GM19463 (cell line): ENCODE data around the gene RNU1-2.
"Not testable (repeated sequence)": the region's sequence is repeated elsewhere in the genome, so short reads cannot be mapped to it uniquely, and the experiment has no call there.

Experiments
- ATAC-seq: cut with Tn5 transposase; IDR thresholded peaks from one replicate; pipeline ENCODE4 v1.9.1; 2021; ENCODE audit warnings: mild to moderate bottlenecking, moderate library complexity; ENCODE audit not compliant: unreplicated experiment

RNU1-2 gene

DNA sequence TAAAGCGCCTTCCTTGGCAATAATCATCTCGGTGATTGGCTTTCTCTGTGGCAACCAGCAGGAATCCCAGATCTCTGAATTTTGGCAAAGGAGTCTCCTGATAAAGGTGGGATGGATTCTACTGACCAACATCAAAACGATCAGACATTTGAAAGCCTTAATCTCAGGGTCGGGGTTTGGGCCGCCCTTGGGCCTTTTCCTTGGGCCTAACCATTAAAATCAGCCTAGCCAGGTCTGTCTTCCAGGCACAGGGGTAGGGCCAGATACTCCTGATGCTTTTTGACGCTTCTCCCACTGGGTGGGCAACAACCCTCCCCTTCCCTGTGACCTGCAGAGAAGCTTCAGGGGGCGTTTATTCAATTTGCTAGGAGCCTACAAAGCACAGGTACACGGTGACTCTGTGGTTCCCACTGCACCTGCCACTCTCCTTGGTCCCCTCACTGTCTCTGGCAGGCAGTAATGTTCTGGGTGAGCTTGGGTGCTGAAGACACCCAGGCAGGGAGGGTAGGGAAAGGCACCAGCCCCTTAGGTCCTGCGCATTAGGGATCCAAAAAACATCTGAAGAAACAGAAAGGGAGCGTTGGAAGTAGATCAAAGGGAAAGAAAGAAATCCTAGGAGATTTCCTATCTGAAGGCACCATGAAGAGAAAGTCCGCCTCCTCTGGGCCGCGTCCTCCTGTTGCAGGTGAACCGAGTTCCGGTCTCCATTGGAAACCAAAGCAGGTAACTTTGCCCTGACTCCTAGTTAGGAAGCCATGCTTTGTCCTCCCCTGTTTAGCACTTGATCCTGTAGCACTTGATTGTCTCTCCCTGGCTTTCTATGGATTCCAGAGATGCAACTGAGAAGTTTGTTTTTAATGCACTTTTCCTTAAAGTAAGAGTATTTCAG, 12.3 kb downstream of the RNU1-2 start:
- ATAC-seq: no peak

DNA sequence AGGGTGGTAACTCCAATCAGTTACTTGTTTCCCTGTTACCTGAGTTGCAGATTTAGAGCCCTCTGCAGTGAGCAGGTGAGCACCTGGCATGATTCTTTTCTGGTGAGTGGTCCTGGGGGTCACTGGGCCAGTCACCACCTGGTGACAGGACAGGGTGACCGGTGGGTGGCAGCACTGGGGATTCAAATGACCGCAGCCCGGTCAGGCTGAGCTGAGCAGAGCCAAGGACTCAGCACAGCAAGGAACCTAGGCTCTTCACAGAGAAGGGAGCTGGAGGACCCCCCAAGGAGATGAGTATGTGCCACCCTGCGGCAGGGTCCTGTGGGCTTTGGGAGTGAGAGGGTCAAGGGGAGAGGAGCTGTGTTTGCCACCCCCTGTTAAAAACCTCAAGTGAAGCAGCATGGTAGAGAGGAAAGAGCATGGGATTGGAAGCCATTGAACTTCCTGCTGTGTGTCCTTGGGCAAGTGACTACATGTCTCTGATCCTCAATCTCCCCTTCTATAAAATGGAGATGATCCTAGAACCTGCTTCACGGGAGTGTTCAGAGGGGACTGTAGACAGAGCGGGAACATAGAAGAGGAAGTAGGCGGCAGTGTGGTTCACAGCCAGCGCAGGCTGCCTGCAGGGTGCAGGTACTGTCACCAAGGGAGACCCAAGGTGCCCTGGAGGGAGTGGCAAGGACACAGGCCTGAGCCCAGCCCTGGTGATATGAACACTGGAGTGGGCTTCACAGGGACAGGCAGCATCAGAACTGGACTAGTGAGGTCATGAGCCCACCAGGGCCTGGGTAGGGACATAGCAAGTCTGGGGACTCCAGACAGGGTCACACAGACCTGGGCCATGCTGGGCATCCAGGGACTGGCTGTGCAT, 16.3 kb downstream of the RNU1-2 start:
- not testable (repeated sequence) for ATAC-seq

DNA sequence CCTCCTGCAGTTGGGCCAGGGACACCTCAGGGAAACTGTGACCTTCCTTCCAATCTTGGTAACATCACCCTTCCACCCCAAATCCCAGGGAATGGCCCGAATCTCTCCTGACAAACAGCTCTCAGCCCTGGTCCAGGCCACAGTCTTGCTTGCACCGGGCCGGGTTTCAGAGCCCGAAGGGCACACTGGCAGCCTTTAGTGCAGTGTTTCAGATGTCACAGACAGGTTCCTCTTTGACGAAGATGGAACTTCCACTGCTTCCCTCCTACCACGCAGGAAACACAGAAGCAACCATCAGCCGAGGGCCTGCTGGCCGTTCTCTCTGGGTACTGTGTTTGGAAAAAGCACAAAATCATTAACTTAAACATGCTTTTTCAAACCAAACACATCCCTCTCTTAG, 17.0 kb downstream of the RNU1-2 start:
- ATAC-seq: not testable (repeated sequence)

DNA sequence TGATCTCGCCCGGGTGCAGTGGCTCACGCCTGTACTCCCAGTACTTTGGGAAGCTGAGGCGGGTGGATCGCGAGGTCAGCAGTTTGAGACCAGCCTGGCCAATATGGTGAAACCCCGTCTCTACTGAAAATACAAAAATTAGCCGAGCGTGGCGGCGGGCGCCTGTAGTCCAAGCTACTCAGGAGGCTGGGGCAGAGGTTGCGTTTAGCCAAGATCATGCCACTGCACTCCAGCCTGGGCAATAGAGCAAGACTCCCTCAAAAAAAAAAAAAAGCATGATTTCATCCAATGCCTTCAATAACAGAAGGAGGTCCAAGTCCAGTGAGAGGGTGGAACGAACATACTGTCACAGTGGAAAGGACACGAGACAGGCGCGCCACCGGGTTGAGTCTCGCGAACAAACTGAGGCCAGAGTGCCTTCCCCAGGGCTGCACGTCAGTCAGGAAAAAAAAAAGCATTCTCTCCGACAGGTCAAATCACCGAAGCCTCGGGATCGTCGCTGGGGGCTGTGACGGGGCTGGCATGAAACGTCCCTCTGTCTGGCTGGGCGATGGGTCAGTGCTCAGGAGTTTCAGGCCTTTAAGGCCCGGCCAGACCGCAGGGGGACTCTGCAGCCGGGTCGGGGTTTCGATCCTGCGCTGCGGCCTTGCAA, 17.5 kb downstream of the RNU1-2 start:
- no peak for ATAC-seq

GRCh38 chr1:16913833-16914662, 18.3 kb downstream of the RNU1-2 start:
- peak; percentile 95 for ATAC-seq

GRCh38 chr1:16914928-16915626, 19.3 kb downstream of the RNU1-2 start:
- not testable (repeated sequence) for ATAC-seq

DNA sequence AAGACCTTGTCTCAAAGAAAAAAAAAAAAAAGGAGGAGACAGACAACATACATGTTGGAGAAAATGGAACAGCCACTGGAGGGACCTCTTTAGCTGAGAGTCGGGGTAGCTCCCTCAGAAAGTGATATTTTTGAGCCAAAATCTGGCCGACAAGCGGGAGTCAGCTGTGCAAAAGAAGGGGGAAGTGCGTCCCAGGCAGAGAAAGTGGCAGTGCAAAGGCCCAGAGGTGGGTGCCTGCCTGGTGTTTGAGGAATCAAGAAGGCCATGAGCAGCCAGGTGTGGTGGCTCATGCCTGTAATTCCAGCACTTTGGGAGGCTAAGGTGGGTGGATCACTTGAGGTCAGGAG, 19.8 kb downstream of the RNU1-2 start:
- ATAC-seq: no peak

GRCh38 chr1:16916036-16916880, 20.5 kb downstream of the RNU1-2 start:
- ATAC-seq: not testable (repeated sequence)

DNA sequence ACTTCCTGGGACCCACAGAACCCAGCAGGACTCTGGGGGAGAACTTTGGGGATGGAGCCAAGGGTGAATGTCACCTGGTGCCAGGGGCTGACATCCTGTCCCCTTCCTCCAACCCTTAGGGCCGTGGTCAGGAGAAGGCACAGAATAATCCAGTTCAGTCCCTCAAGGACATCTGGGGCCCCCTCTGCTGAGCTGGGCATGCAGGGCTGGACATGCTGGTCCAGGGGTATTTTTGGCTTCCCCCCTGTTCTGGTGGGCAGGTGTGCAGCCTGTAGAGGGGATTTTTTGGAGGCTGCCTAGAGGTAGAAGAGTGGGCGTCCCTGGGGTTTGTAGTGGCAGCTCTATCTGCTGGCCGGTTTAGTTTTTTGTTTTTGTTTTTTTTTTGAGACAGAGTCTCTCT, 22.6 kb downstream of the RNU1-2 start:
- no peak for ATAC-seq

DNA sequence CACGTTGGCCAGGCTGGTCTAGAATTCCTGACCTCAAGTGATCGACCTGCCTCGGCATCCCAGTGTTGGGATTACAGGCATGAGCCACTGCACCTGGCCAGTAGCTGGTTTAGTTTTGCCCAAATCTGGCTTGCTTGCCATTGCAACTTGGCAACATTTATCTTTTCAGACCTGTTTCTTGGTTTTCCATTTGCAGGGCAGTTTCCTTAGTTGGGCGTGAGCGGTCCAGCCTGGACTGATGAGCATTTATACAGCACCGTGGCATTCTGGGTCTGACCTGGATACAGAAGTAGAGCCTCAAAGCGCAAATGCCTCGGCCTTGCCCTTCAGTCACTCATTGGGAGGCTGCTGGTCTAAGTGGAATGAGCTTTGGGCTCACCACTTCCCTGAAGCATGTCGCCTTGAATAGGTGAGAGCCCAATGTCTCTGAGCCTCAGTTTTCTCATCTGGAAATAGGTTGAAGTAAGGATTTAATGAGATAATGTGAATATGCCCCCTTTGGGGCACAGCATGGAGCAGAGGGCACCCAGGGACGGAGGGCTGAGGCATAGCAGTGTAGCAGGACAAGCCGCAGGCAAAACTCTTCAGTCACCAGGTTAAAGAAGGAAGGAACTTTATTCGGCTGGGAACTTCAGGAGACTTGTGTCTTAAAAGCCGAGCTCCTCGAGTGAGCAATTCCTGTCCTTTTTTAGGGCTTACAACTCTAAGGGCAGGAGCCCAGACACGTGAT, 23.3 kb downstream of the RNU1-2 start:
- not testable (repeated sequence) for ATAC-seq

DNA sequence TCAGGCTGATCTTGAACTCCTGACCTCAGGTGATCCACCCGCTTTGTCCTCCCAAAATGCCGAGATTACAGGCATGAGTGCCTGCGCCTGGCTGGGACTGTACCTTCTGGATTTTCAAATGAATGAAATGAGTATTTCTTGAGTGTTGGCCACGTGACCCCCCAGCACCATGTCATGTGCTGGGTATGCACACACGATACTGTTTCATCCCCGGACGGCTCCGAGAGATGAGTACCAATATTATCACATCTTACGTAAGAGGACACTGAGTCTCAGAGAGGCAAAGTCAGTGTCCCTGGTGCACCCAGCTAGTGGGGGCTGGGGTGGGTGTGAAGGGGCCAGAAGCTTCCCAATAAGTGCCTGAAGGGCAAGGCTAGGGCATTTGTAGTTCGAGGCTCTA, 25.2 kb downstream of the RNU1-2 start:
- ATAC-seq: no peak

DNA sequence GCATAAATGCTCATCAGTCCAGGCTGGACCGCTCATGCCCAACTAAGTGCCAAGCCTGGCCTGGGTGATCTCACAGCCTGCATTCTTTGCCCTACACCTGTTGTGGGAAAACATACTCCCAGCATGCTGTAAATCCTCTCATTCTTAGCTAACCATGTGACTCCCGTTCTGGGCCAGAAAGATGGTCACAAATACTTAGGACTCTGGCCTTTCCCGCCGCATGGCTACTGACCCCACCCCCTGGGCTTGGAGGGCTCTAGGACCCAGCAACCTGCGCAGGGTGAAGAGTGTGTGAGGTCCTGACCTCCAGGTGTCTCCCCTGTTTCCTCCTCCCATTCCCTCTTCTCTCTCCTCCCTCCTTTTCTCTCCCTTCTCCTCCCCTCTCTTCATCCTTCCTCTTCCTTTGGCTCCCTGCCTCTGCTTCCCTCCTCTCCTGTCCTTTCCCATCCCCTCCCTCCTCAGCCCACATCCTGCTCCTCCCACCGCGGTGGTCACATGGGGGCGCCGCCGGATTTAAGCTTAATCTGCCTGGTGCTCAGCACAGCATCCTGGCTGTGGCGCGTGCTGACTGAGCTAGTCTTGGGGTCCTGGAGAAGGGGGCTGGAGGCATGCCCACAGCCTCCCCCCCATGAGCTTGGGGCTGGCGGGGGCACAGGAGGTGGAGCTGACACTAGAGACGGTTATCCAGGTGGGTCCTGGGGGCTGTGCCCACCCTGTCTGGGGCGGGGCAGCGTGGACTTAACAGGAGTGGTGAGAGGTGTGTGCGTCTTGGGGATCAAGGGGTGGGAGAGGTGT, 25.8 kb downstream of the RNU1-2 start, which contains the start of gene CROCC:
CROCC (plus strand) TSS at position 541 of the 795 bp plus-strand sequence; CDS start at position 629, 88 bp downstream.
- ATAC-seq: no peak

- ATAC-seq: no peak
Observed at GRCh38 chr1:16922466-16922865, 26.7 kb downstream of the RNU1-2 start.

GRCh38 chr1:16922885-16923431, 27.2 kb downstream of the RNU1-2 start:
- no peak for ATAC-seq

- no peak for ATAC-seq
Observed at GRCh38 chr1:16924216-16924918, 28.6 kb downstream of the RNU1-2 start.

DNA sequence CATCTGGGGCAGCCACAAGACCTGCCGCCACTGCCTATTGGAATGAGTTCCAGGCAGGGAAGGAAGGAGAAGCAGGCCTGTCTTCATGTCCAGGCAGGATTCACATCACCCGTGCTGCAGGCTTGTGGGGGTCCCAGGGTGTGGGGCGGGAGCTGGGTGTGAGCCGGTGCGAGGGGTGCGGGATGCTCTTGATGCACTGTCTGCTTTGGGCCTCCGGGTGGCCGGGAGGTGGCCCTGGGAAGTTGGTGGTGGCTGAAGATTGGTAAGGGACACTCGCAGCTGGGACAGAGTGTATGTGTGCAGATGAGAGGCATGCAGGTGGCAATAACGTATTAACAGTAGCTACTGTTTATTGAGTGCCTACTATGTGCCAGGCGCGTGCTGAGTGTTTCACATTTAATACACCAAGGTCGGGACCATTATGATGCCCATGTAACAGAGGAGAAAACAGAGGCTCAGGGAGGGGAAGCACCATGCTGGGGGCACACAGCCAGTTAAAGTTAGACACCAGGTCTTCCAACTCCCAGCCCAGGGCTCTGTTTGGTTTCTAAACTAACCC, 29.2 kb downstream of the RNU1-2 start:
- no peak for ATAC-seq
